ENCODE results near the gene OR3A3.
"Not testable (repeated sequence)": the region's sequence is repeated elsewhere in the genome, so short reads cannot be mapped to it uniquely, and the experiment has no call there.

Gene OR3A3

GRCh38 chr17:3433741-3434140 lies 22.6 kb downstream of the OR3A3 start, which contains the start of gene OR1E2:
TSS of gene OR1E2 (minus strand) at chr17:3433841. CDS start at chr17:3433841, 0 bp downstream.
- no peak for TF ChIP-seq SUZ12 (IDR thresholded peaks at IDR 0.05; ENCODE audit: extremely low read depth, insufficient read depth, insufficient read length)
- no peaks in the 10 kb centered on the region for H3K9me3 ChIP-seq (ENCODE audit: insufficient read depth, low read length)
- no peak within 1 kb of the TSS for H3K4me3 ChIP-seq (ENCODE audit: insufficient read length, low read depth)
- no peaks in the 10 kb centered on the region for H3K36me3 ChIP-seq (ENCODE audit: insufficient read depth, insufficient read length, low read length)
- no peak within 1 kb of the TSS for H3K9ac ChIP-seq (ENCODE audit: insufficient read length, low read depth)
- DNase-seq (ENCODE audit: low read depth, low spot score): no peak
- no peaks in the 10 kb centered on the region for H3K4me1 ChIP-seq (ENCODE audit: insufficient read depth, insufficient read length)
- no peaks in the 10 kb centered on the region for H3K27me3 ChIP-seq (ENCODE audit: insufficient read depth, insufficient read length)

GRCh38 chr17:3438368-3438767 lies 27.2 kb downstream of the OR3A3 start:
- no peaks in the 10 kb centered on the region for H3K27me3 ChIP-seq (ENCODE audit: insufficient read depth, insufficient read length)
- no peak overlapping the region for H3K9ac ChIP-seq (ENCODE audit: insufficient read length, low read depth)
- no peaks in the 10 kb centered on the region for H3K36me3 ChIP-seq (ENCODE audit: insufficient read depth, insufficient read length, low read length)
- no peaks in the 10 kb centered on the region for H3K4me1 ChIP-seq (ENCODE audit: insufficient read depth, insufficient read length)
- H3K4me3 ChIP-seq (ENCODE audit: insufficient read length, low read depth): no peak overlapping the region
- no peak for DNase-seq (ENCODE audit: low read depth, low spot score)
- no peaks in the 10 kb centered on the region for H3K9me3 ChIP-seq (ENCODE audit: insufficient read depth, low read length)
- TF ChIP-seq ZNF274 (IDR thresholded peaks at IDR 0.05; ENCODE audit: low read depth, low read length) (no peak), SUZ12 (IDR thresholded peaks at IDR 0.05; ENCODE audit: extremely low read depth, insufficient read depth, insufficient read length) (no peak), YY1 (IDR thresholded peaks at IDR 0.05; ENCODE audit: insufficient read depth, insufficient read length) (no peak)

GRCh38 chr17:3440451-3440850 lies 29.3 kb downstream of the OR3A3 start:
- DNase-seq (ENCODE audit: low read depth, low spot score): no peak
- no peak overlapping the region for H3K9ac ChIP-seq (ENCODE audit: insufficient read length, low read depth)
- no peaks in the 10 kb centered on the region for H3K4me1 ChIP-seq (ENCODE audit: insufficient read depth, insufficient read length)
- H3K9me3 ChIP-seq (ENCODE audit: insufficient read depth, low read length): no peaks in the 10 kb centered on the region
- H3K27me3 ChIP-seq (ENCODE audit: insufficient read depth, insufficient read length): no peaks in the 10 kb centered on the region
- no peak for TF ChIP-seq SUZ12 (IDR thresholded peaks at IDR 0.05; ENCODE audit: extremely low read depth, insufficient read depth, insufficient read length)
- TF ChIP-seq ZNF274 (IDR thresholded peaks at IDR 0.05; ENCODE audit: low read depth, low read length): no peak
- H3K36me3 ChIP-seq (ENCODE audit: insufficient read depth, insufficient read length, low read length): no peaks in the 10 kb centered on the region
- no peak overlapping the region for H3K4me3 ChIP-seq (ENCODE audit: insufficient read length, low read depth)

- H3K4me1 ChIP-seq (ENCODE audit: insufficient read depth, insufficient read length): no peaks in the 10 kb centered on the region
- no peaks in the 10 kb centered on the region for H3K36me3 ChIP-seq (ENCODE audit: insufficient read depth, insufficient read length, low read length)
- no peaks in the 10 kb centered on the region for H3K9me3 ChIP-seq (ENCODE audit: insufficient read depth, low read length)
- H3K9ac ChIP-seq (ENCODE audit: insufficient read length, low read depth): no peak overlapping the region
- no peak overlapping the region for H3K4me3 ChIP-seq (ENCODE audit: insufficient read length, low read depth)
- no peak for TF ChIP-seq SUZ12 (IDR thresholded peaks at IDR 0.05; ENCODE audit: extremely low read depth, insufficient read depth, insufficient read length)
- no peak for TF ChIP-seq YY1 (IDR thresholded peaks at IDR 0.05; ENCODE audit: insufficient read depth, insufficient read length)
- TF ChIP-seq ZNF274 (IDR thresholded peaks at IDR 0.05; ENCODE audit: low read depth, low read length): no peak
- peak; percentile 18 for DNase-seq (ENCODE audit: low read depth, low spot score)
- no peaks in the 10 kb centered on the region for H3K27me3 ChIP-seq (ENCODE audit: insufficient read depth, insufficient read length)
These were observed 36.5 kb downstream of the OR3A3 start for GRCh38 chr17:3447625-3448024.

- Histone ChIP-seq H3K36me3 (ENCODE audit: insufficient read depth, insufficient read length, low read length) (no peaks in the 10 kb centered on the region), H3K27me3 (ENCODE audit: insufficient read depth, insufficient read length) (no peaks in the 10 kb centered on the region), H3K4me3 (ENCODE audit: insufficient read length, low read depth) (no peak overlapping the region), H3K4me1 (ENCODE audit: insufficient read depth, insufficient read length) (no peaks in the 10 kb centered on the region), H3K9me3 (ENCODE audit: insufficient read depth, low read length) (no peaks in the 10 kb centered on the region), H3K9ac (ENCODE audit: insufficient read length, low read depth) (no peak overlapping the region)
- DNase-seq (ENCODE audit: low read depth, low spot score): no peak
- no peak for TF ChIP-seq ZNF274 (IDR thresholded peaks at IDR 0.05; ENCODE audit: low read depth, low read length)
- no peak for TF ChIP-seq SUZ12 (IDR thresholded peaks at IDR 0.05; ENCODE audit: extremely low read depth, insufficient read depth, insufficient read length)
- TF ChIP-seq YY1 (IDR thresholded peaks at IDR 0.05; ENCODE audit: insufficient read depth, insufficient read length): no peak
These were observed 37.0 kb downstream of the OR3A3 start for GRCh38 chr17:3448059-3448665.

GRCh38 chr17:3466355-3466754 lies 55.2 kb downstream of the OR3A3 start:
- not testable (repeated sequence) for H3K4me3 ChIP-seq (ENCODE audit: insufficient read length, low read depth); H3K36me3 ChIP-seq (ENCODE audit: insufficient read depth, insufficient read length, low read length); H3K4me1 ChIP-seq (ENCODE audit: insufficient read depth, insufficient read length); H3K27me3 ChIP-seq (ENCODE audit: insufficient read depth, insufficient read length); DNase-seq (ENCODE audit: low read depth, low spot score); H3K9ac ChIP-seq (ENCODE audit: insufficient read length, low read depth); H3K9me3 ChIP-seq (ENCODE audit: insufficient read depth, low read length)

GRCh38 chr17:3469529-3469928 lies 58.4 kb downstream of the OR3A3 start:
- TF ChIP-seq SUZ12 (IDR thresholded peaks at IDR 0.05; ENCODE audit: extremely low read depth, insufficient read depth, insufficient read length) (no peak), ZNF274 (IDR thresholded peaks at IDR 0.05; ENCODE audit: low read depth, low read length) (no peak), YY1 (IDR thresholded peaks at IDR 0.05; ENCODE audit: insufficient read depth, insufficient read length) (no peak)
- DNase-seq (ENCODE audit: low read depth, low spot score): no peak
- no peaks in the 10 kb centered on the region for H3K4me1 ChIP-seq (ENCODE audit: insufficient read depth, insufficient read length)
- no peak overlapping the region for H3K9ac ChIP-seq (ENCODE audit: insufficient read length, low read depth)
- no peaks in the 10 kb centered on the region for H3K27me3 ChIP-seq (ENCODE audit: insufficient read depth, insufficient read length)
- no peak overlapping the region for H3K4me3 ChIP-seq (ENCODE audit: insufficient read length, low read depth)
- no peaks in the 10 kb centered on the region for H3K9me3 ChIP-seq (ENCODE audit: insufficient read depth, low read length)
- H3K36me3 ChIP-seq (ENCODE audit: insufficient read depth, insufficient read length, low read length): no peaks in the 10 kb centered on the region

GRCh38 chr17:3471599-3471998 lies 60.4 kb downstream of the OR3A3 start, which contains the start of gene SPATA22:
TSS of gene SPATA22 (minus strand) at chr17:3471819. CDS start at chr17:3469325, 2,494 bp downstream.
- H3K27me3 ChIP-seq (ENCODE audit: insufficient read depth, insufficient read length): no peaks in the 10 kb centered on the region
- H3K4me1 ChIP-seq (ENCODE audit: insufficient read depth, insufficient read length): no peaks in the 10 kb centered on the region
- TF ChIP-seq SUZ12 (IDR thresholded peaks at IDR 0.05; ENCODE audit: extremely low read depth, insufficient read depth, insufficient read length) (no peak), YY1 (IDR thresholded peaks at IDR 0.05; ENCODE audit: insufficient read depth, insufficient read length) (no peak), ZNF274 (IDR thresholded peaks at IDR 0.05; ENCODE audit: low read depth, low read length) (no peak)
- no peaks in the 10 kb centered on the region for H3K36me3 ChIP-seq (ENCODE audit: insufficient read depth, insufficient read length, low read length)
- no peak within 1 kb of the TSS for H3K4me3 ChIP-seq (ENCODE audit: insufficient read length, low read depth)
- no peaks in the 10 kb centered on the region for H3K9me3 ChIP-seq (ENCODE audit: insufficient read depth, low read length)
- DNase-seq (ENCODE audit: low read depth, low spot score): no peak
- H3K9ac ChIP-seq (ENCODE audit: insufficient read length, low read depth): no peak within 1 kb of the TSS

Measured in NT2/D1 (cell line).